GM18520 (cell line): ENCODE measurements around the gene CEP350.
"Not testable (repeated sequence)": the region's sequence is repeated elsewhere in the genome, so short reads cannot be mapped to it uniquely, and the experiment has no call there.

Experiments
- ATAC-seq: cut with Tn5 transposase; IDR thresholded peaks from one replicate; pipeline ENCODE4 v1.9.1; 2021; ENCODE audit not compliant: unreplicated experiment

CEP350 gene

DNA sequence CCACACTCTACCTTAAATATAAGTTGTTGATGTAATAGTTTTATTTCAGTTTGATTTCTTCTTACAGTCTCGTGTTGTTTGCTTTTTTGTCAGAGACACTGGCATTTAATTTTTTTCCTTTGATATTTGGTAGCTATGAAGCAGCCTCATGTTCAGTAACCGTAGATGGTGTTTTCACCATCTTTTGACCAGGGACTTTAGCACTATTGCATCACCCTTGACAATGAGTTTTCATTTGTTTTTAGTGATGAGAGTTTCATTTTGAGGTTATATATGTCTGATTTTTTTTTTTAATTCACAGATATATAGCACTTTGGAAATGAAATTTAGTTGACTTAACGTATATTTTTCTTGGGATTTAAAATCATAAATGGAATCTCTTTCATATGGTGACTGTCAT lies 36.2 kb downstream of the CEP350 start:
- ATAC-seq = no peak

- ATAC-seq = no peak
Observed at GRCh38 chr1:179995576-179995975, 41.0 kb downstream of the CEP350 start.

GRCh38 chr1:179996099-179996498 lies 41.5 kb downstream of the CEP350 start:
- ATAC-seq = peak; percentile 58

GRCh38 chr1:180000575-180000974 lies 46.0 kb downstream of the CEP350 start:
- no peak for ATAC-seq

GRCh38 chr1:180002437-180002836 lies 47.8 kb downstream of the CEP350 start:
- no peak for ATAC-seq

DNA sequence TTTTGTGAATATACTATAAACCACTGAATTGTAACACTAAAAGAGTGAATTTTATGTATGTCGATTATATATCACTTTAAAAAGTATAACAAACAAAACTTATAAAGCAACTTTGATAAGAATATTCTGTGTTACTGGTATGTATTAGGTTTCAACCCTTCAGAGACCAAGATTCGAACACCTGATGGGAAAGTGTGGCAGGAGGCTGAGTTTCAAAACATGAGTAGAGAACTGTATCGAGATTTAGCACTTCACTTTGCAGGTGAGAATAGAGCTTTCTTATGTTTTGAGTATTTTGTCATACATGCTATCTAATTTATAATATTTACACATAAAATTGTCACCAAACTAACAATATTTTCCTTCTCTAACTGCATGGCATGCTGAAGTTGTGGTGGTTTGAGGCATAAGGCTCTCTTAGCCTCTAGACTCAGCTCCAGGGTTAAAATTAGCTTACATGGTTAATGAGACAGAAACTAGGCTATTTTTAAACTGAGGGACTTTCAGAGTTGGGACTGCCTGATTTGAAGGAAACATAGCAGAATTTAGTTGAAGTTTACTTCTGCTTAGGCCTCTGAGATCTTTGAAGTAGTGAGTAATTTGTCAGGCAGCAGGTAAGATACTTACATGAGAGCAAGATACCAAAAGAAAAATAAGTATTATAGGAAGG lies 48.6 kb downstream of the CEP350 start:
- peak; percentile 64 for ATAC-seq

GRCh38 chr1:180006762-180007161 lies 52.2 kb downstream of the CEP350 start:
- not testable (repeated sequence) for ATAC-seq

GRCh38 chr1:180020017-180020416 lies 65.4 kb downstream of the CEP350 start:
- ATAC-seq = no peak

DNA sequence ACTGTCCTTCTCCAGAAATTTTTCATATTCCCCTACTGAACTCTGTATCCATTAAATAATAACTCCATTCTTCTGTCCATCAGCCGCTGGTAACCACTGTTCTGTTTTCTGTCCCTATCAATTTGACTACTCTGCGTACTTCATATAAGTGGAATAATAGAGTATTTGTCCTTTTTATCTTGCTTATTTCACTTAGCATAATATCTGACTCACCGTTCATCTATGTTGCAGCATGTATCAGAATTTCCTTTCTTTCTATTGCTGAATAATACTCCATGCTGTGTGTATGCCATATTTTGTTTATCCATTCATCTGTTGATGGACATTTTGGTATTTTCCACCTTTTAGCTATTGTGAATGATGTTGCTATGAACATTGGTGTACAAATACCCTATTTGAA lies 71.9 kb downstream of the CEP350 start:
- no peak for ATAC-seq

- ATAC-seq = no peak
Observed at GRCh38 chr1:180027949-180028445, 73.4 kb downstream of the CEP350 start.

- no peak for ATAC-seq
Observed at GRCh38 chr1:180028864-180029263, 74.3 kb downstream of the CEP350 start.

GRCh38 chr1:180029524-180030135 lies 75.0 kb downstream of the CEP350 start:
- no peak for ATAC-seq

DNA sequence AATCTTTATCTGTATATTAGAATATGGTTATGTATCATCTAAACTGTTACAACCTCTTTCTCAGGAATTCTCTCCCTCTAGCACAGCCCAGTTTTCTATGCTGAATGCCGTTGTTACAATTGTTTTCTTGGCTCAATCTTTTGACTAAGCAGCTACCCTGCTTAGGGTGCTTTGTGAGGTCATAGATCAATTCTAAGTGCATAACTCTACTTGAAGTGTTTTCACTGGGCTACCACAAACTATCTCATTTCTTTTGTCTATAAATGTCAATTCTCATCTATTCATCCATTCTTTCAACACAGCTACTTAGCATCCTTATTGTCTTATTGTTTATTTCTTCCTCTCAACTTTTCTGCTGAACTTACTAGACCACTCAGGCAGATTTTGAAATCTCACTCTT lies 77.1 kb downstream of the CEP350 start:
- no peak for ATAC-seq

GRCh38 chr1:180033390-180033789 lies 78.8 kb downstream of the CEP350 start:
- no peak for ATAC-seq

- no peak for ATAC-seq
Observed at GRCh38 chr1:180040034-180040433, 85.4 kb downstream of the CEP350 start.

DNA sequence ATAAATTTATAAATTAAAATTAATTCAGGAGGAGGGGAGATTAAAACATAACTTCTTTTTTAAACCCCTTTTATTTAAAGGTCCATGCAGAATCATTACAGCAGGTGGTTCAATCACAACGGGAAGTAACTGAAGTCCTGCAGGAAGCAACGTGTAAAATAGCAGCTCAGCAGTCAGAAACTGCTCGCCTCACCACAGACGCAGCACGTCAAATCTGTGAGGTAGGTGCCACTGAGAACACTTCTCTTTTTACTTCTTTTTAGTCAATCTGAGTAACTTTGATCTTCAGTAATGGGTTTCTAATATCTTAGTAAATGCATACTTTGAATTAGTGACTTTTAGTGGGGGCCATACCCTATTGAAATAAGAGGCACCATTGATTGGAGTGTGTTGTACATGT lies 87.0 kb downstream of the CEP350 start:
- no peak for ATAC-seq

GRCh38 chr1:180042988-180043622 lies 88.5 kb downstream of the CEP350 start:
- no peak for ATAC-seq

- no peak for ATAC-seq
Observed at GRCh38 chr1:180043785-180044184, 89.2 kb downstream of the CEP350 start.

DNA sequence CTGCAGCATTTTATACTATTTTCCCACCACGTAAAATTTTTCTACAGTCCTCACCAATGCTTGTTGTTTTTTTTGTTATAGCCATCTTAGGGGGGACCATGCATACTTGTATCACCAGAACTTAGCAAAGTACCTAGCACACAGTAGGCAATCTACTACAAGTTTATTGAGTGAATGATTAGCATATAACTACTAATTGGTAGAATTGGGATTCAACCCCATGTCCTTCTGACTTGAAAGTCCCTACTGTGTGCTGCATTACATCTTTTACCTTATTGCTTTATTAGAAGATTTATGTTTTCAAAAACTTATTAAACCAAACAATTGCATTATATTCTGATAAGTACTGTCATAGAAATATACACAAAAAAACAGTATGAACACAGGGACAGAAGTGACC lies 92.1 kb downstream of the CEP350 start:
- no peak for ATAC-seq

DNA sequence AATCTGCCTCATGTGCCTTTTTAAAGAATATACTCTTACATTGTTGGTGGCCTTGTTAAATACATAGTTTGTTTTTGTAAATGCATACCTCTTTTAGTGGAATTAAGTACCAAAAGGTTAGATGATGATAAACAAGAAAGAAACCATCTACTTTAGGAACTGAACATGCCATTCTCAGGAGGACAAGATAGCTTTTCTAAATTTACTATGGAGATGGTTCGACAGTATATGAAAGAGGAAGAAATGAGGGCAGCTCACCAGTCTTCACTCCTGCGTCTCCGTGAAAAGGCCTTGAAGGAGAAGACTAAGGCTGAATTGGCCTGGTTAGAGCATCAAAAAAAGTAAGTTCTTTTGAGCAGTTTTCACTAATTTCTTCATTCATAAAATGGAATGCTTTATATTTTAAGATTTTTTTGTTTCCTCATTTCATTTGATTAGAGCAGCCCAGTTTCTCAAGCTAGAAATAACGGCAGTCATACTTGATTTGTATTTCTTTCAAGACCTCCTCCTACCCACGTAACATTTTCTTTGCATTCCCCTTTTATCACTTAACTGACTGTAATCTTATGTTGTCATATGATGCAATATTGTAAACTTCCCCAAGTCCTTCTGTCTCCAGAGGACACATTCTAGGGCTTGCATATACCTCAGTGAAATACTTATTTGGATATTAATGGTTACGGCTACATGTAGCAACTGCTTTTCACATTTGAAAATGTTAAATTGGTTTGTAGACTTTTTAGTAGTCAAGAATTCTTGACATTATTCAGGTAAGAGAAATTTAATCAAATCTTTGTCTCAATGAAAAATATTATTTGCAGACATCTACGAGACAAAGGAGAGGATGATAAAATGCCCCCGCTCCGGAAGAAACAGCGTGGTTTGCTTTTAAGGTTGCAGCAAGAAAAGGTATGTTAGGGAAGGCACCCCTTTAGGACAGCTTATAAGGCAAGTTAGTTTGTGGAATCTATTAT lies 99.3 kb downstream of the CEP350 start:
- no peak for ATAC-seq

DNA sequence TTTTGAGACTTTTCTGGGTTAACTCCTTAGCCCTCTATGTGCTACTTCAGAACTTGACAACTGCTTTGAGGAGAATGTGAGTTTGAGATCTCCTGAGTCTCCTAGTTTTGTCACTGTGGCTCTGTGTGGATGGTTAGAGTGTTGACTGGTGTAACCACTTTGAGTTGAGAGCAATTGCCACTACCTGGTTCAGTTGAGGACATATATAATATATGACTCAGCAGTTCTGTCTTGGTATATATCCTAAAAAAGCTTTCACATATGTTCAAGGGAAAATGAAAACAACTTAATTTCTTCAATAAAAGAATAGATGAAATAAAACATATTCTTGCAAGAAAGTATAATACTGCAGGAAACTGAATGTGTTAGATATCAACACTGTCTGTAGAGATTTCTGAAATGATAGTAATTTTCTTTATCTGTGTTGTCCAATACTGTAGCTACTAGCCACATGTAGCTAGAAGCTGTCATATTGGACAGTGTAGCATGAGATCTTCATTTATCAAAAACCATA lies 103.3 kb downstream of the CEP350 start:
- no peak for ATAC-seq
